OCI-LY1 (cell line): ENCODE results near the gene MOB2.

ENCODE experiments used
- H2AFZ ChIP-seq: fragments of 200-600 bp; sonication (generic), shearing (Covaris generic); 2 replicates; pipeline ENCODE4 v1.6.0; 2014; ENCODE audit warnings: antibody characterized with exemption, mild to moderate bottlenecking, low read length
- H3F3A ChIP-seq: fragments of 200-600 bp; sonication (generic), shearing (Covaris generic); 2 replicates; pipeline ENCODE4 v1.6.0; 2014; ENCODE audit warnings: mild to moderate bottlenecking, antibody characterized with exemption, low read length, moderate library complexity; ENCODE audit not compliant: insufficient read depth
- H3K27ac ChIP-seq: fragments of 200-600 bp; sonication (generic); 2 replicates; pipeline ENCODE4 v1.5.1; 2014; ENCODE audit warnings: low read length, mixed run types, mild to moderate bottlenecking, low read depth; ENCODE audit not compliant: poor library complexity, severe bottlenecking
- H3K27me3 ChIP-seq: fragments of 200-600 bp; sonication (generic); 2 replicates; pipeline ENCODE4 v1.6.0; 2014; ENCODE audit warnings: antibody characterized with exemption, mild to moderate bottlenecking, low read length, moderate library complexity; ENCODE audit not compliant: insufficient read depth
- H3K36me3 ChIP-seq: fragments of 200-600 bp; sonication (generic); 2 replicates; pipeline ENCODE4 v1.6.1; 2014; ENCODE audit warnings: mild to moderate bottlenecking, antibody characterized with exemption, low read length, moderate library complexity, mixed read lengths; ENCODE audit not compliant: insufficient read depth
- H3K4me1 ChIP-seq: fragments of 200-600 bp; sonication (generic); 2 replicates; pipeline ENCODE4 v1.5.1; 2014; ENCODE audit warnings: mild to moderate bottlenecking, low read length, moderate library complexity; ENCODE audit not compliant: insufficient read depth, severe bottlenecking
- H3K4me2 ChIP-seq: fragments of 200-600 bp; sonication (generic), shearing (Covaris generic); 2 replicates; pipeline ENCODE4 v1.6.1; 2014; ENCODE audit warnings: low read length
- H3K4me3 ChIP-seq: fragments of 200-600 bp; sonication (generic); 2 replicates; pipeline ENCODE4 v1.5.1; 2014; ENCODE audit warnings: low read length, low read depth, mild to moderate bottlenecking, mixed read lengths; ENCODE audit not compliant: poor library complexity, severe bottlenecking
- H3K79me2 ChIP-seq: fragments of 200-600 bp; shearing (Covaris generic); 2 replicates; pipeline ENCODE4 v1.6.1; 2016; ENCODE audit warnings: mixed run types, low read length, mixed read lengths; ENCODE audit not compliant: insufficient read depth
- H3K9ac ChIP-seq: fragments of 200-600 bp; sonication (generic), shearing (Covaris generic); 2 replicates; pipeline ENCODE4 v1.6.1; 2014; ENCODE audit warnings: mild to moderate bottlenecking, low read length, mixed read lengths
- H3K9me2 ChIP-seq: fragments of 200-600 bp; sonication (generic), shearing (Covaris generic); 2 replicates; pipeline ENCODE4 v1.6.1; 2014; ENCODE audit warnings: low read depth, mild to moderate bottlenecking, low read length, mixed read lengths
- H3K9me3 ChIP-seq: fragments of 200-600 bp; shearing (Covaris generic); 2 replicates; pipeline ENCODE4 v1.6.1; 2014; ENCODE audit warnings: low read length, mixed read lengths
- H4K20me1 ChIP-seq: fragments of 200-600 bp; sonication (generic), shearing (Covaris generic); 2 replicates; pipeline ENCODE4 v1.6.0; 2016; ENCODE audit warnings: mild to moderate bottlenecking, low read length; ENCODE audit not compliant: insufficient read depth
- CTCF ChIP-seq: fragments of 200-600 bp; sonication (generic), shearing (Covaris generic); IDR thresholded peaks from 2 replicates; pipeline ENCODE4 v1.5.1; 2017; ENCODE audit warnings: mild to moderate bottlenecking, antibody characterized with exemption, low read length, moderate library complexity, mixed read lengths
- EZH2 ChIP-seq: fragments of 200-600 bp; sonication (generic), shearing (Covaris generic); IDR thresholded peaks from 2 replicates; pipeline ENCODE4 v1.8.0; 2017; ENCODE audit warnings: borderline replicate concordance, mixed run types, mild to moderate bottlenecking, antibody characterized with exemption, low read length, moderate library complexity, mixed read lengths

MOB2 gene

DNA sequence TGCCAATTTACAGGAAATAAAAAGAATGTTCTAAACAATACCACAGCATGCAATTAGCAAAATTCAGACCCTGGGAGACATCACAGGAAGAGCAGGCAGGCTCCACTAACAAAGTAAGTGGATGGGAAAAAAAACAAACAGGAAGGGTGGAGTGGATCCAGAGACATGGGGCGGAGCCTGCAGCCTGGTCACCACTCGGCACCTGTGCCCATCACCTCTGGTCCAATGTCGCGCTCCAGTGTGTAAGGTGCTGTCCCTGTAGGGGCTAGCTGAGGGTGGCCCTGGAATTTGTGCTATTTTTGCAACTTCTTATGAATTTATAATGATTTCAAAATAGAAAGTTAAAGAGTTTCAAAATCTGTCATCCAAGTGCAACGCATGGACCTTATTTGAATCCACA is 11.0 kb upstream of the MOB2 start:
- Histone ChIP-seq H3K27me3 (no peaks in the 10 kb centered on the region), H3K9ac (no peak overlapping the region), H3K79me2 (no peaks in the 10 kb centered on the region), H2AFZ (no peak overlapping the region), H3K4me2 (no peak overlapping the region), H3K36me3 (no peaks in the 10 kb centered on the region), H3F3A (no peaks in the 10 kb centered on the region), H3K4me3 (no peak overlapping the region), H3K9me3 (no peaks in the 10 kb centered on the region), H3K27ac (no peak overlapping the region), H3K4me1 (no peaks in the 10 kb centered on the region), H3K9me2 (no peaks in the 10 kb centered on the region), H4K20me1 (0 out of 2 replicates have a peak, but pooled peaks cover 3% of the 10 kb centered on the region)
- no peak for TF ChIP-seq CTCF
- no peak for TF ChIP-seq EZH2

DNA sequence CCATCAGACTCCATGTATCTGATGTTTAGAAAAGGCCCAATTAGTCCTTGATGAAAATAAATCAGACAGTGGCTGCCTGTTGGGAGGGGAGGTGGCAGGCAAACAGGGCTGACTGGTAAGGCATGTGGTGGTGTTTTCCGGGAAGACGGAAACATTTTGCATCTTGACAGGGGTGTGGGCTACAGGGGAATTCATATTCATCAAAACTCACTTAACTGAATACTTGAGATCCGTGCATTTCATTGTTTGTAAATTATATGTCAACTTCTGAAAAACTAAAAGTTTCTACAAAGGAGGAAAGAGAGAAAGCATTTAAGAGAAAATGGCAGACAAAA is 10.1 kb upstream of the MOB2 start:
- Histone ChIP-seq H3K27me3 (no peaks in the 10 kb centered on the region), H3K9me2 (no peaks in the 10 kb centered on the region), H3K9ac (no peak overlapping the region), H2AFZ (no peak overlapping the region), H3K4me1 (no peaks in the 10 kb centered on the region), H3K4me2 (no peak overlapping the region), H3K79me2 (no peaks in the 10 kb centered on the region), H3K36me3 (no peaks in the 10 kb centered on the region), H3K27ac (no peak overlapping the region), H3K4me3 (no peak overlapping the region), H3F3A (no peaks in the 10 kb centered on the region), H4K20me1 (0 out of 2 replicates have a peak, but pooled peaks cover 3% of the 10 kb centered on the region), H3K9me3 (no peaks in the 10 kb centered on the region)
- no peak for TF ChIP-seq EZH2
- no peak for TF ChIP-seq CTCF

DNA sequence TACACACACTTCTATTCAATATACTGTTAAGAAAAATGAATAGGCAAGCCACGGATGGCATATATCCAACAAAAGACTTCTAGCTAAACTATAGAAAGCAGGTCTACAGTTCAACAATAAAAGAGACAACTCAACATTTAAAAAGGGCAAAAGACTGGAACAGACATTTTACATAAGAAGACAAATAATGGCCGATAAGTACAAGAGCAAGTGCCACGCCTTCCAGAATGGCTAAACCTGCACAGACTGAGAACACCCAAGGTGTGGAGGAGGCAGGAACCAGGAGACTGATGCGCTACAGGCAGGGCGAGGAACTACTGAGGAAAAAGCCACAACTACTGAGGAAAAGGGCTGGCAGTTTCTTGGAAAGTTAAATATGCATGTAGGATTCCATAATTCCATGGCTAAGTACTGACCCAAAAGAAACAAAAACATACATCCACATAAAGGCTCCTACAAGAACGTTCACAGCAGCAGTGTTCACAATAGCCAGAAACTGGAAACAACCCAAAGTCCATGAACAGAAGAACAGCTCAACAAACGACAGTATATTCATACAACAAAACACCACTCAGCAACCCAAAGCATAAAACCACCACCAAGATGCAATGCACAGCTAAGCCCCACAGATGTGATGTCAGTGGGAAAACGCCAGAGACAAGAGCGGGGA is 9.6 kb upstream of the MOB2 start:
- H3K79me2 ChIP-seq, result no peaks in the 10 kb centered on the region
- H3K9me2 ChIP-seq, result no peaks in the 10 kb centered on the region

More for the DNA sequence above, 9.6 kb upstream of the MOB2 start:
- H2AFZ ChIP-seq, result no peak overlapping the region
- no peaks in the 10 kb centered on the region for H3K4me1 ChIP-seq
- no peaks in the 10 kb centered on the region for H3K27me3 ChIP-seq
- no peak overlapping the region for H3K9ac ChIP-seq
- no peak overlapping the region for H3K27ac ChIP-seq
- H3K36me3 ChIP-seq, result no peaks in the 10 kb centered on the region
- H4K20me1 ChIP-seq, result 0 out of 2 replicates have a peak, but pooled peaks cover 3% of the 10 kb centered on the region
- H3F3A ChIP-seq, result no peaks in the 10 kb centered on the region
- no peaks in the 10 kb centered on the region for H3K9me3 ChIP-seq
- no peak overlapping the region for H3K4me3 ChIP-seq
- H3K4me2 ChIP-seq, result no peak overlapping the region
- TF ChIP-seq EZH2 (no peak), CTCF (no peak)
